Nephron (organoid): ENCODE data around the gene MTM1.
A peak's percentile ranks its signal among the peaks of the same experiment; 100 is the strongest.

ENCODE experiments used
- H3K27ac Mint-ChIP-seq, 3 experiments: 2 replicates each; pipeline ENCODE4 v1.8.0; 2020; ENCODE audit warnings: mixed read lengths in 3 of 3, mild to moderate bottlenecking in 2 of 3, moderate library complexity in 1 of 3
- H3K27me3 Mint-ChIP-seq: 2 replicates; pipeline ENCODE4 v1.8.0; 2021; ENCODE audit warnings: low read depth, mild to moderate bottlenecking, moderate library complexity, mixed read lengths
- H3K36me3 Mint-ChIP-seq: 2 replicates; pipeline ENCODE4 v1.8.0; 2020; ENCODE audit warnings: low read depth, mixed read lengths
- H3K4me1 Mint-ChIP-seq: 2 replicates; pipeline ENCODE4 v1.8.0; 2020; ENCODE audit warnings: mixed read lengths
- H3K4me3 Mint-ChIP-seq, 3 experiments: 2 replicates each; pipeline ENCODE4 v1.8.0; 2020; ENCODE audit warnings: mild to moderate bottlenecking in 3 of 3, mixed read lengths in 3 of 3, moderate library complexity in 2 of 3
- H3K9me3 Mint-ChIP-seq: 2 replicates; pipeline ENCODE4 v1.8.0; 2020; ENCODE audit warnings: mixed read lengths
- TF ChIP-seq, protein P1 (sequence below), 3 experiments: fragments of 200-600 bp; sonication (generic); IDR thresholded peaks; one replicate each; pipeline ENCODE4 v1.5.0; 2021; ENCODE audit warnings: antibody characterized with exemption in 3 of 3; ENCODE audit not compliant: unreplicated experiment in 3 of 3

MTM1 gene

GRCh38 chrX:150683536-150684146, 115.2 kb downstream of the MTM1 start:
- H3K9me3 Mint-ChIP-seq, result peaks cover 12% of the 10 kb centered on the region
- H3K4me3 Mint-ChIP-seq, result no peak overlapping the region
- H3K27ac Mint-ChIP-seq, result no peak overlapping the region
- no peaks in the 10 kb centered on the region for H3K4me1 Mint-ChIP-seq
- no peaks in the 10 kb centered on the region for H3K36me3 Mint-ChIP-seq
- TF ChIP-seq, protein P1, sequence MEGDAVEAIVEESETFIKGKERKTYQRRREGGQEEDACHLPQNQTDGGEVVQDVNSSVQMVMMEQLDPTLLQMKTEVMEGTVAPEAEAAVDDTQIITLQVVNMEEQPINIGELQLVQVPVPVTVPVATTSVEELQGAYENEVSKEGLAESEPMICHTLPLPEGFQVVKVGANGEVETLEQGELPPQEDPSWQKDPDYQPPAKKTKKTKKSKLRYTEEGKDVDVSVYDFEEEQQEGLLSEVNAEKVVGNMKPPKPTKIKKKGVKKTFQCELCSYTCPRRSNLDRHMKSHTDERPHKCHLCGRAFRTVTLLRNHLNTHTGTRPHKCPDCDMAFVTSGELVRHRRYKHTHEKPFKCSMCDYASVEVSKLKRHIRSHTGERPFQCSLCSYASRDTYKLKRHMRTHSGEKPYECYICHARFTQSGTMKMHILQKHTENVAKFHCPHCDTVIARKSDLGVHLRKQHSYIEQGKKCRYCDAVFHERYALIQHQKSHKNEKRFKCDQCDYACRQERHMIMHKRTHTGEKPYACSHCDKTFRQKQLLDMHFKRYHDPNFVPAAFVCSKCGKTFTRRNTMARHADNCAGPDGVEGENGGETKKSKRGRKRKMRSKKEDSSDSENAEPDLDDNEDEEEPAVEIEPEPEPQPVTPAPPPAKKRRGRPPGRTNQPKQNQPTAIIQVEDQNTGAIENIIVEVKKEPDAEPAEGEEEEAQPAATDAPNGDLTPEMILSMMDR (IDR thresholded peaks at IDR 0.05; ENCODE audit: unreplicated experiment in 3 of 3), result peak in 2 of 3 experiments; percentile 27 to 41
- H3K27me3 Mint-ChIP-seq, result no peaks in the 10 kb centered on the region

GRCh38 chrX:150688911-150689451, 120.6 kb downstream of the MTM1 start:
- no peaks in the 10 kb centered on the region for H3K36me3 Mint-ChIP-seq

DNA sequence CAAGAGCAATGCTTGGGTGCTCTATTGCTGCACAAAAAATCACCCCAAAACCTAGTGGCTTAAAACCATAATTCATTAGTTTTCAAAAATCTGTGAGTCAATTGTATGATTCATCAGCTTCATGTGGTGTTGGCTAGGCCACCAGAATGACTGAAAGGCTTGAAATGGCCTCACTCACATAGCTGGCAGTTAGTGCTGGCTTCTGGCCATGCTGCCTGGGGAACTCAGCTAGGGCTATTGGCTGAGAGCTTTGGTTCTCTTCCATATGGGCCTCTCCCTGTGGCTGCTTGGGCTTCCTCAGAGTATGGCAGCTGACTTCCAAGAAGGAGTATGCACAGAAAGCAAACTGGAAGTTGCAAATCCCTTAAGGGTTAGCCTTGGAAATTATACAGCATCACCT, 121.7 kb downstream of the MTM1 start:
- H3K9me3 Mint-ChIP-seq, result peaks cover 11% of the 10 kb centered on the region
- H3K27me3 Mint-ChIP-seq, result no peaks in the 10 kb centered on the region
- TF ChIP-seq, protein P1 (IDR thresholded peaks at IDR 0.05; ENCODE audit: unreplicated experiment in 3 of 3), result no peak
- H3K27ac Mint-ChIP-seq, result no peak overlapping the region
- H3K4me3 Mint-ChIP-seq, result no peak overlapping the region
- peaks cover 16% of the 10 kb centered on the region for H3K4me1 Mint-ChIP-seq
- no peaks in the 10 kb centered on the region for H3K36me3 Mint-ChIP-seq

More at GRCh38 chrX:150688911-150689451, 120.6 kb downstream of the MTM1 start:
- Mint-ChIP-seq H3K9me3 (peaks cover 11% of the 10 kb centered on the region), H3K27me3 (no peaks in the 10 kb centered on the region), H3K27ac (no peak overlapping the region), H3K4me3 (no peak overlapping the region), H3K4me1 (peaks cover 9% of the 10 kb centered on the region)
- TF ChIP-seq, protein P1 (IDR thresholded peaks at IDR 0.05; ENCODE audit: unreplicated experiment in 3 of 3), result no peak

- Mint-ChIP-seq H3K4me1 (peaks cover 20% of the 10 kb centered on the region), H3K27ac (peak overlapping the region; percentile 77 to 94 (median 89)), H3K36me3 (peaks cover 3% of the 10 kb centered on the region), H3K27me3 (no peaks in the 10 kb centered on the region), H3K9me3 (peaks cover 14% of the 10 kb centered on the region), H3K4me3 (peak overlapping the region; percentile 85 to 92 (median 91))
- TF ChIP-seq, protein P1 (IDR thresholded peaks at IDR 0.05; ENCODE audit: unreplicated experiment in 3 of 3), result no peak
Observed at GRCh38 chrX:150692296-150692695, 123.9 kb downstream of the MTM1 start.

DNA sequence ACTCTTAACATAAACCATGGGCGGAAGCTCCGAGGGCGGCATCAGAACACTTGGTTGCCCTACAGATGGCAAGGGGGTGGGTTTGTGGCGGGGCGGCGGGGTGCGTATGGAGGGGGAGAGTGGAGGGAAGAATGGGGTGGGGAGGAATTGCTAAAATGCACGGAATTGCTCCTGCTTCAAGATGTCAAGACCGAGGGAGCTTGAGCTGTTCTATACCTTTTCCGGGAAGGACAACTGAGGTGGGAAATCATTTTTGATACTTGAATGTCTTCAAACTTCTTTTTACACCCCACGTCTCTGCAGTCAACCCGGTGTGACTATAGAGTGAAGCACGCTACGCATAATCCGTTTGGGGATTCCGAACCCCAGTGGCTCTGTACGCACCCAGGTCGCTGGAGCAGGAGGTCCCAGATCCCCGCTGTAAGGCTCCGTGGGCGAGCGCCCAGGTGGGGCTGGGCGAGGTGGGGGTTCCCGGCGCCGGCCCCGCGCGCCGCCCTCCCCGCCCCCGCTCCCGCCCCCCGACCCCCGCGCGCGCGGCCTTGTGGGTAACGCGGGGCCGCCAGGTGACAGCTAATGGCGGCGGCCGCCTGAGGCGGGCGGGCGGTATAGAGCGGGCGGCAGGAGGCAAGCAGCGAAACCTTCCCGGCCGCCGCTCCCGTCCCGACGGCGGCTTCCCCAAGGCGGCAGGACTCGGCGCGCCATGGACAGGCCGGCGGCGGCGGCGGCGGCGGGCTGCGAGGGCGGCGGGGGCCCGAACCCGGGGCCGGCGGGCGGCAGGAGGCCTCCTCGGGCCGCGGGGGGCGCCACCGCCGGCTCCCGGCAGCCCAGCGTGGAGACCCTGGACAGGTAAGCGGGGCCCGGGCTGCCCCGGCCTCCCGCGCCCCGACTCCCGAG, 124.7 kb downstream of the MTM1 start, which contains the start of gene MTMR1:
Gene MTMR1 (plus strand): TSS at position 566 of the 894 bp plus-strand sequence. CDS start 135 bp downstream, at position 701.
- Mint-ChIP-seq H3K36me3 (peaks cover 3% of the 10 kb centered on the region), H3K27me3 (no peaks in the 10 kb centered on the region), H3K4me3 (peak within 1 kb of the TSS; percentile 85 to 97 (median 95)), H3K4me1 (peaks cover 20% of the 10 kb centered on the region), H3K9me3 (peaks cover 14% of the 10 kb centered on the region), H3K27ac (peak within 1 kb of the TSS; percentile 93 to 98 (median 93))
- TF ChIP-seq, protein P1 (IDR thresholded peaks at IDR 0.05; ENCODE audit: unreplicated experiment in 3 of 3), result no peak
